NCI-H2029 (cell line): ENCODE results near the gene PPM1J.

Experiments used
- DNase-seq: peaks from one replicate; lab custom pipeline; 2025; lab: John Stamatoyannopoulos, UW

Gene PPM1J

GRCh38 chr1:112704391-112704933 lies 10.7 kb downstream of the PPM1J start:
- no peak for DNase-seq

- no peak for DNase-seq
Observed at GRCh38 chr1:112703706-112704105, 11.4 kb downstream of the PPM1J start.

GRCh38 chr1:112702420-112703261 lies 12.5 kb downstream of the PPM1J start:
- DNase-seq: no peak

- no peak for DNase-seq
Observed at GRCh38 chr1:112702067-112702395, 13.1 kb downstream of the PPM1J start.

GRCh38 chr1:112701227-112702066 lies 13.7 kb downstream of the PPM1J start:
- DNase-seq: no peak

- DNase-seq: peak; percentile 83
Observed at GRCh38 chr1:112700290-112701226, 14.6 kb downstream of the PPM1J start.

GRCh38 chr1:112699425-112700144 lies 15.5 kb downstream of the PPM1J start:
- no peak for DNase-seq

- peak; percentile 82 for DNase-seq
Observed at GRCh38 chr1:112698366-112699310, 16.5 kb downstream of the PPM1J start.

- no peak for DNase-seq
Observed at GRCh38 chr1:112697781-112698201, 17.3 kb downstream of the PPM1J start.

- DNase-seq: no peak
Observed at GRCh38 chr1:112696578-112697314, 18.4 kb downstream of the PPM1J start.

GRCh38 chr1:112695276-112695675 lies 19.9 kb downstream of the PPM1J start:
- no peak for DNase-seq

- DNase-seq: no peak
Observed at GRCh38 chr1:112694363-112694929, 20.7 kb downstream of the PPM1J start.

- no peak for DNase-seq
Observed at GRCh38 chr1:112693821-112694220, 21.3 kb downstream of the PPM1J start.

- no peak for DNase-seq
Observed at GRCh38 chr1:112692681-112693080, 22.5 kb downstream of the PPM1J start.

GRCh38 chr1:112689842-112690237 lies 25.3 kb downstream of the PPM1J start:
- no peak for DNase-seq

- no peak for DNase-seq
Observed at GRCh38 chr1:112689196-112689841, 25.8 kb downstream of the PPM1J start.

GRCh38 chr1:112688781-112689193 lies 26.3 kb downstream of the PPM1J start:
- peak; percentile 7 for DNase-seq

GRCh38 chr1:112687785-112688496 lies 27.2 kb downstream of the PPM1J start:
- peak; percentile 7 for DNase-seq
